Measurements from ENCODE around the gene IFNAR2.

The IFNAR2 gene

DNA sequence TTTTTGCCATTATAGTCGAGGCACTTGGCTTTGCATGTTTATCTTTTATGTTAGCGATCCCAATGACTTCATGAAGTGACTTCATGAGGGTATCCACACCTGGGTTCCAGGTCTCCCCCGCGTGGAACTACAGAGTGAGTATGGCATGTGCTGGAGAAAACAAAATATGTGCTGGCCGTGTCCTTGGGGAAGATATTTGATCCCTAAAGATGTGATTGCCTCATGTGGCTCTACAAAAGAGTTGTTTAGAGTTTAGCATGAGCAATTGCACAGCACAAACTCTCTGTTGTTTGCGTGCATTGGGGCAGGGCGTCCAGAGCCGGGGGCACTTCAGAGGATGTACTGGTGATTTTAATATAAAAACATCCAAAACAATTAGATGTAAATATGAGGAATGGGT lies 41.2 kb downstream of the IFNAR2 start:
- DNase-seq: no peak

DNA sequence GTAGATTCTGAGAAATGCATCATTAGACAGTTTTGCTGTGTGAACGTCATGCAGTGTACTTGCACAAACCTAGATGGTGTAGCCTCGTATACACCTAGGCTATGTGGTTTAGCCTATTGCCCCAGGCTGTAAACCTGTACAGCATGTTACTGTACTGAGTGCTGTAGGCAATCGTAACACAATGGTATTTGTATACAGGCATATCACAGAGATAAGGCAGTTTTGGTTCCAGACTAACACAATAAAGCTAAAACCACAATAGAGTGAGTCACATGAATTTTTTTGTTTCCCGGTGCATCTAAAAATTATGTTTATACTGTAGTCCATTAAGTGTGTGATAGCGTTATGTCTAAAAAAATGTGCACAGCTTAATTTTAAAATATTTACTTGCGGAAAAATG lies 43.3 kb downstream of the IFNAR2 start:
- DNase-seq: no peak

DNA sequence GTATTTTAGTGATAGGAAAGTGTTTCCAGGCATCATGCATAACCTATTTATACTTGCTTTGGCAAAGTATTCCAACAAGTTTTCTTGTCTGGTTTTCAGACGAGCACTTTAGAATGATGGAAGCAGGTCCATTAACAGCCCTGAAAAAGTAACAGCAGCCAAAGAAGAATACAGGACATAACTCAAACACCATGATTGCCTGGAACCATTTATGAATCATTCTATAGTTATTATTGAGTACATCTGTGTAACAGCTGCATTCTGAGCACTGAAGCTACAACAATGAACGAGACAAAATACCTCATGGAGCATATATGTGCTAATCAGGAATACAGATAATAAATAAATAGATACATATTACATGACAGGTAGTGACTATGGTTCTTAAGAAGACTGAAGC lies 49.0 kb downstream of the IFNAR2 start:
- DNase-seq: no peak

DNA sequence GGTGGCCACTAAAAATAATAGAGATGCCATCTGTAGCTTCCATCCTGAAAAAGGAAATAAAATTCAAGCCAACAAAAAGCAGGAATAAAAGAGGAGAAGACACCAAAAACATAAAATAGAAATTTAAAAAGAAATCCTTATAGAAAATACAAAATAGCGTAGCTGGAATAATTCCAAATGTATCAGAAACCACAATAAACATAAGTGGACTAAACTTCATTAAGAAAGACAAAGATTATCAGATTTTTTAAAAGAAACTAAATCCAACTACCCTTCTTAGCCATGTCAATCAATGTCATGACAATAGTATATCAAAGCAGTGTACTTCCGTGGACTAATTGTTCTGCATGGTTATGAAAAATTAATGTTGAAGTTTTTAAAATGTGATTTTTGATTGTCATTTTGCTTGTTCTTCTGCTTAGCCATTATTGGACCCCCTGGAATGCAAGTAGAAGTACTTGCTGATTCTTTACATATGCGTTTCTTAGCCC lies 49.6 kb downstream of the IFNAR2 start:
- no peak for DNase-seq

Data from DMS 273 treated with DMSO at 0.1 percent for 48 hours (cell line).